GM12865 (cell line): ENCODE results near the gene ELL.

Experiments
- DNase-seq: peaks from one replicate; pipeline ENCODE4 v3.0.0; 2010; ENCODE audit warnings: low read depth
- H3K4me3 ChIP-seq: 2 replicates; pipeline ENCODE4 v1.5.1; 2011; ENCODE audit warnings: mild to moderate bottlenecking, low read depth, low read length, control low read depth
- CTCF ChIP-seq: IDR thresholded peaks from 2 replicates; pipeline ENCODE4 v1.5.1; 2011; ENCODE audit warnings: low read length, control low read depth, low read depth, inconsistent platforms; ENCODE audit not compliant: insufficient read depth; ENCODE audit errors: missing control alignments

ELL gene

GRCh38 chr19:18445262-18445948 lies 76.5 kb downstream of the ELL start:
- no peak overlapping the region for H3K4me3 ChIP-seq
- TF ChIP-seq CTCF, result no peak
- no peak for DNase-seq

- DNase-seq, result no peak
- no peak for TF ChIP-seq CTCF
- no peak overlapping the region for H3K4me3 ChIP-seq
Measured at GRCh38 chr19:18444513-18444912, 77.4 kb downstream of the ELL start.

- no peak overlapping the region for H3K4me3 ChIP-seq
- no peak for DNase-seq
- no peak for TF ChIP-seq CTCF
Measured at GRCh38 chr19:18443831-18444230, 78.0 kb downstream of the ELL start.

- no peak for TF ChIP-seq CTCF
Measured at GRCh38 chr19:18443406-18443805, 78.5 kb downstream of the ELL start.

GRCh38 chr19:18442941-18443340 lies 78.9 kb downstream of the ELL start:
- TF ChIP-seq CTCF, result no peak
- no peak overlapping the region for H3K4me3 ChIP-seq
- DNase-seq, result no peak

More at GRCh38 chr19:18443406-18443805, 78.5 kb downstream of the ELL start:
- no peak overlapping the region for H3K4me3 ChIP-seq
- DNase-seq, result no peak

GRCh38 chr19:18441804-18442788 lies 79.8 kb downstream of the ELL start:
- no peak for TF ChIP-seq CTCF
- DNase-seq, result no peak

More at GRCh38 chr19:18441804-18442788, 79.8 kb downstream of the ELL start:
- H3K4me3 ChIP-seq, result no peak overlapping the region
